Subcutaneous adipose tissue (tissue), 4 donors: ENCODE data around the gene CCT5. TPM values are rescaled to one million over a fixed set of nuclear protein-coding genes. Genes with fewer than 3 reads are reported as not detected.

Experiments used
- total RNA-seq, 4 donors: library from RNA; depleted of rRNA; stranded (reverse); fragments of >200 nt; gene quantifications; one replicate each; pipeline ENCODE4 v1.1.0, GENCODE V29; 2016
- TF ChIP-seq, protein P1 (sequence below): fragments of 450-650 bp; IDR thresholded peaks from one replicate; pipeline ENCODE4 v1.5.1; 2016; ENCODE audit warnings: low read depth, mild to moderate bottlenecking, control low read depth, antibody characterized with exemption, moderate library complexity

CCT5 gene
- total RNA-seq, 4 donors from 2014 or later = 130 to 187 (median 153) TPM

DNA sequence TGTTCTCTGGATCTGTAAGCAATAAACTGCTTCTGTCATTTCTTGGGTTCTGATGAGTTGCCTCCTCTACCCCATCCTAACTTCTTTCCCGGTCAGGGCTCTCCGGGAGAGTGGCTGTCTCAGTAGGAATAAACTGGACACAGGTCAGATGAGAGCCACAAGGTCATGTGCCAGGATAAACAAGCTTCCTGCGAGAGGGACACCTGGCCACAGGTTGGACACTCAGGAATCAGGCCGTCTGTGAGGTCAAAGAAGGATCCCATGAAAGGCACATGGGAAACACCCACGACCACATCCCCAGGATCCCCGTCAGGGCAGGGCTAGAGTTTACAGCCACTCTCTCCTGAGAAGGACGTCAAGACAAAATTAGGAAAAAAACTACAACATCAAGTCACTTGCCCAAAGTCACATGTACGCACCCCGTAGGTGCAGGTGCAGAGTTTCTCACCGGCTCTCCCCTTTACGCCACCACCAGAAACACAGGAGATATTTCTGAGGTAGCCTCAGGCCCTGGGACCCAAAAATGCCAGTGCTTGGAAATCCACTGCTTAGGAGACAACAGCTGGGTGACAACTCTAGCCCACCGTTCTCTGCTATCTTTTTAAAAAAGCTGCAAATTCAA lies 28.7 kb downstream of the CCT5 start:
- TF ChIP-seq, protein P1, sequence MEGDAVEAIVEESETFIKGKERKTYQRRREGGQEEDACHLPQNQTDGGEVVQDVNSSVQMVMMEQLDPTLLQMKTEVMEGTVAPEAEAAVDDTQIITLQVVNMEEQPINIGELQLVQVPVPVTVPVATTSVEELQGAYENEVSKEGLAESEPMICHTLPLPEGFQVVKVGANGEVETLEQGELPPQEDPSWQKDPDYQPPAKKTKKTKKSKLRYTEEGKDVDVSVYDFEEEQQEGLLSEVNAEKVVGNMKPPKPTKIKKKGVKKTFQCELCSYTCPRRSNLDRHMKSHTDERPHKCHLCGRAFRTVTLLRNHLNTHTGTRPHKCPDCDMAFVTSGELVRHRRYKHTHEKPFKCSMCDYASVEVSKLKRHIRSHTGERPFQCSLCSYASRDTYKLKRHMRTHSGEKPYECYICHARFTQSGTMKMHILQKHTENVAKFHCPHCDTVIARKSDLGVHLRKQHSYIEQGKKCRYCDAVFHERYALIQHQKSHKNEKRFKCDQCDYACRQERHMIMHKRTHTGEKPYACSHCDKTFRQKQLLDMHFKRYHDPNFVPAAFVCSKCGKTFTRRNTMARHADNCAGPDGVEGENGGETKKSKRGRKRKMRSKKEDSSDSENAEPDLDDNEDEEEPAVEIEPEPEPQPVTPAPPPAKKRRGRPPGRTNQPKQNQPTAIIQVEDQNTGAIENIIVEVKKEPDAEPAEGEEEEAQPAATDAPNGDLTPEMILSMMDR = no peak

DNA sequence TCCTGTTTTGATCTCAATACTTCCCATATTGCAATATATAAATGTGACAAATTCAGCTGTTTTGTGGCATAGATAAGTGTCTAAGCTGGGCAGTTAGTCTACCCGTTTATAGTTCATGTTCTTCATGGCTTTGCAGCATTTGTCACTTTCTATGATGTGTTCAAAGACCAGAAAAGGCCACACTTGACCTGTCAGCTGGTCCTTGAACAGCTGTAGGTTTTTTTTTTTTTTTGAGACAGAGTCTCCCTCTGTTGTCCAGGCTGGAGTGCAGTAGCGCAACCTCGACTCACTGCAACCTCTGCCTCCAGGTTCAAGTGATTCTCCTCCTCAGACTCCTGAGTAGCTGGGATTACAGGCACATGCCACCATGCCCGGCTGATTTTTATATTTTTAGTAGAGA lies 29.2 kb downstream of the CCT5 start:
- TF ChIP-seq, protein P1 = no peak

DNA sequence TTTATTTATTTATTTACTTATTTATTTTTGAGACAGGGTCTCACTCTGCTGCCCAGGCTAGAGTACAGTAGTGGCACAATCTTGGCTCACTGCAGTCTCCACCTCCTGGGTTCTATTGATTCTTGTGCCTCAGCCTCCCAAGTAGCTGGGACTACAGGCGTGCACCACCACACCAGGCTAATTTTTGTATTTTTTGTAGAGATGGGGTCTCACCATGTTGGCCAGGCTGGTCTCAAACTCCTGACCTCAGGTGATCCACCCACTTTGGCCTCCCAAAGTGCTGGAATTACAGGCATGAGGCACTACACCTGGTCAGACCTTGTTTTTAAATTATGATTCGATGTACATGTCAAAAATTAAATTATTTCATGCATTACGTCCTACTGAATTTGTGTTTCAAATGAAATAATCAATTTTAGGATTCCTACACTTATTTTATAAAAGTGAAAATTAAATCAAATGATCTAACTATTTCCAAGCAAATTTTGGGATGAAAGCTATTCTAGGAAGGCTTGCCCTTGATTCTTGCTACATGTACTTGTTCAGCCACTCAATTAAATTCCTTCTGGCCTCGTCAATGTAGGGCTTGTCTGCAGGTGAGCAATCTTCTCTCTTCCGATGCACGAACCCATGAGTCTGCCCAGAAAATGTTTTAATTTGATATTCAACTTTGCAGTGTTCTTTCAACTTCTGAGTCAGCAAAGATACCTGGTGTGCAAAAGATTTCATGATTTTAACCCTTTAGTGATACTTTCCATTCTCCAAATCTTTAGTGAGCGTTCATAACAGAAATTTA lies 30.0 kb downstream of the CCT5 start:
- TF ChIP-seq, protein P1 = no peak

DNA sequence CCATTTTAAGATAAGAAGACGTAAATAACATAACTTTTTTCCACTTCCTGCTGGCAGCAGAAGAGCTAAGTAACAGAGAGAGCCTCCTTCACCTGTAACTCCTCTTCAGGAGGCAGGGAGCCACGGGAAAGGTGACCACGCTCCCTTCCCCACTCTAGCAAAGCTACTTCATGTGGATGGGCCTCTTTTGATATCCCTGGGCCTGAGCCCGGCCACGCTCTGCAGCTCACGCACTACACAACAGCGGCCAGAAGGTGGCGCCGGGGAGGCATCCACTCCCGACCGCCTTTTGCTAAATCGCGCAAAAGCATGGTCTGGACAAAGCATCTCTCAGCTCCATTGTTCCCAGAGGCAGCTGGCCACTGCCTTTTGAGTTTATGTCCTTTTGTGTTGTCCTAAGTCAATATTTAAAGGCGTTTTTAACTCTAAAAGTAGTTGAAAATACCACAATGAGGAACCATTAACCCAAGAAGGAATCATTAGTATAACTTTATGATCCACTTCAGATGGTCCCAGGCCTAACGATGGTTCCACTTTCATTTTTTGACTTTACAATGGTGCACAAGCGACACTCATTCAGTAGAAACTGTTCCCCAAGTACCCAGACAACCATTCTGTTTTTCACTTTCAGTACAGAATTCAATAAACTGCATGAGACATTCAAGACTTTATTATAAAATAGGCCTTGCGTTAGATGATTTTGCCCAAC lies 34.0 kb downstream of the CCT5 start:
- TF ChIP-seq, protein P1 = no peak

DNA sequence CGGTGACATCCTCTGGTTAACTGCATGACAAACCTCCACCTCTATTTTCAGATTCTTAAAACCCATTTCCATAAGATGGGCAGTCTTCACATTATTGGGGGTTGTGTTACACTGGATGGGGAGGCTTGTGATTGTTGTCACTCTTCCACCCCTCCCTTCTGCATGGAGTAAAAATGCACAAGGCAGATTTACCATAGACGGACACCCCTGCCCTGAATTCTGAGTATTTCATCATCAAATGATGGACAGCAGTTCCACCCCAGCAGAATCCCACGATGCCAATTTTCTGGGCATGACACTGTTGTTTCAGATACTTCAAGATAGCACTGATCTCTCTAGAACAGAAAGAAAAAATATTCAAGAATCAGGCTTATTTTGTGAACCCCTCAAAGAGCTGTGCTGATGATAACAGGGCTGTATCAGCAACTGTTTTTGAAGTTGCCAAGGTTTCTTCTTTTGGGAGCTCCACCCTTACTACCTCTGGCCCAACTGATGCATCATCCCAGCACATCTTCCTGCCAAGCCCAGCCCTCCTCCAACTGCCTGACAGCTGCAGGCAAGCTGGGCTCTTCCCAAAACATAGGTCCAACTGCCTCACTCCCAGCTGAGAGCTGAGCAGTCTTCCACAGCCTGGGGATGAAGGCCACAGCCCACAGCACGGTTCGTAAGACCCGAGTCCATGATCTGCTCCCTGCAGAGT lies 36.2 kb downstream of the CCT5 start:
- TF ChIP-seq, protein P1 = no peak

DNA sequence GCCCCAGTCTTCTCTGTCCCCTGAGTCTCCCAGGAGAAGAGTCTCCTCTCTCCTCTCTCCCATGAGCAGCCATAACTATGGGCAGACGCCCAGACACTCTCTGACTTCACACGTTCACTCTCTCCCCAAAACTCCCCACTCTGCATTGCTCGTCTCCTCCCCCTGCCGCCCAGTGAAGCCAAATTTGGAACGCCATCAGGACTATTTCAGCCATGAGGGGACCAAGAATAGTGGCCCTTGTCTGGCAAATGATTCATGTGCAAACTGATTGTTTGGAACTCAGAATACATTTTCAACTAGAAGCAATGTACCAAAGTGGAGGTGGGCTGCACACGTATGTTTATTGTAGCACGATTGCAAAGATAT lies 36.8 kb downstream of the CCT5 start:
- TF ChIP-seq, protein P1 = no peak
